SK-N-MC (cell line): ENCODE data around the gene PDP2.

Experiments used
- EZH2 ChIP-seq: fragments of 200-600 bp; sonication (generic); IDR thresholded peaks from one replicate; pipeline ENCODE4 v1.6.1; 2017; ENCODE audit warnings: antibody characterized with exemption
- POLR2AphosphoS5 ChIP-seq: IDR thresholded peaks from 2 replicates; pipeline ENCODE4 v1.6.1; 2012; ENCODE audit warnings: mild to moderate bottlenecking, low read depth, low read length, borderline replicate concordance

DNA sequence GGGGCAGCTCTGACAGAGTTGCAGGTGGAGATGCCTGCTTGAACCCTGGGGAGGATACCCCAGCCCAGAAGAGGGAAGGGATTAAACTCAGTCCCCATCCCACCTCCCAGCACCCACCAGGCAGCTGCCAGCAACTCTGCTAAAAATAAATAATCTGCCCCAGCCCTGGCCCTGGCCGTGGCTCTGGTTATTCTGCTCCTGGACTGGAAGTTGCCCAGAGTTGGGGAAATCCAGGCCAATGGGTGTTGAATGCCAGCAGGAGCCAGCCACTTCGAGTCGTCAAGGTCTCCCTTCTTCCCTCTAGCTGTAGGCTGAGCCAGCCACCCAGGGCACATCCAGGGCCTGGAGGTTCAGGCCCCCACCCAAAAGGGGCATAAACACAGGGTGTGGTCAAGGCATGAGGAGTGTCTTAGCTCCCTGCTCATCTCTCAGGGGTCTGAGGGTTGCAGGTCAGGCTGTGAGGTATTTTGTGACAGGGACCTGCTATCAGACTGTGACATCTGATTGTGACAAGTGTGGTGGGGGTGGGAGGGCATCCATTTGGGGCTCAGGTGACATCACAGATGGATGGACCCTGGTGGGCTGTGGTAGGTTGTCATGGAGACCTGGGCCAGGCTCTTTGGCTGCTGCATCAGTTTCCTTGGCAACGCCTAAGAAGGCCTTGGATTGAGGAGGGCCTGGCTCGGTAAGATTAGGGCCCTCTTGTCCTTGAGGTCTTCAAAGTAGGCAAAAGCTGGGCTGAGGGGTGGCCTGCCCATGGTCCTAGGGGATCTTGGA, 46.0 kb downstream of the PDP2 start:
- TF ChIP-seq POLR2AphosphoS5 (no peak), EZH2 (no peak)
